Muscle layer of colon (tissue), 2 donors: Measurements from ENCODE around the gene ERF.

Source experiments
- H3K27ac ChIP-seq: one replicate; pipeline ENCODE4 v1.7.0; 2013; ENCODE audit warnings: low read depth, mild to moderate bottlenecking, low read length, moderate library complexity
- H3K27me3 ChIP-seq, 2 donors: one replicate each; pipeline ENCODE4 v1.7.0; 2013; ENCODE audit warnings: low read length in 2 of 2, mild to moderate bottlenecking in 2 of 2; ENCODE audit not compliant: insufficient read depth in 2 of 2, control insufficient read depth in 1 of 2
- H3K36me3 ChIP-seq: one replicate; pipeline ENCODE4 v1.7.0; 2013; ENCODE audit warnings: mild to moderate bottlenecking, low read length; ENCODE audit not compliant: insufficient read depth
- H3K4me1 ChIP-seq: one replicate; pipeline ENCODE4 v1.7.0; 2013; ENCODE audit warnings: mild to moderate bottlenecking, low read length; ENCODE audit not compliant: insufficient read depth
- H3K4me3 ChIP-seq, 2 donors: one replicate each; pipeline ENCODE4 v1.7.0; 2013; ENCODE audit warnings: low read length in 2 of 2, low read depth in 1 of 2, mild to moderate bottlenecking in 1 of 2, moderate library complexity in 1 of 2
- H3K9ac ChIP-seq: one replicate; pipeline ENCODE4 v1.7.0; 2013; ENCODE audit warnings: low read length
- H3K9me3 ChIP-seq: one replicate; pipeline ENCODE4 v1.7.0; 2013; ENCODE audit warnings: mild to moderate bottlenecking, low read length
- donor health status: abdominal sarcoma.
- donor health status: Adenocarcinoma of cecum.

The ERF gene

DNA sequence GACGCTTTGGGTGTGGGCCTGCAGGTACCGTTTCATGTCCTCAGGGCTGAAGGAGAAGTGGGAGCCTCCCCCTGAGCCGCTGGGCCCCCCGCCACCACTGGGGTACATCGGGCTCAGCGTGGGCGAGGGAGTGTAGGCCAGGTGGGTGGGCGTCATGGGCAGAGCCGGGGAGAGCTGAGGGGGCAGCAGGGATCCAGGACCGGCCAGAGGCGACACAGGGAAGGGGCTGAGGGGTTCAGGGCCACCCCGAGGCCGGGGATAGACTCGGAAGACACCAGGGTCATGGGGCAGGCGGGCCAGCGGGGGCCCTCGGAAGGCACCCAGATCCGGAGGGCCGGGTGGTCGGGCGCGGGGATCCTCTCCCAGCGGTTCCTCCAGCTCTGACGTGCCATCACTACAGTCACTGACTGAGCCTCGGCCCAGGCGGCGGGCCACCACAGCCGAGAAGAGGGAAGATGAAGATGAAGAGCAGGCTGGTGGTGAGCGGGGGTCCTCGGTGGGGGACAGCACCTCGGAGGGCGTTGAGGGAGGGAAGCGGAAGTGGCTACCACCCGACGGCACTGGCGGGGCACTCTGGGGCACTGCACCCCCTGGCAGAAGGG is 5.7 kb downstream of the ERF start:
- H3K9ac ChIP-seq: no peak overlapping the region
- H3K4me3 ChIP-seq: no peak overlapping the region
- H3K9me3 ChIP-seq: no peaks in the 10 kb centered on the region
- peaks cover 10% of the 10 kb centered on the region for H3K36me3 ChIP-seq
- H3K4me1 ChIP-seq: peaks cover 53% of the 10 kb centered on the region
- no peak overlapping the region for H3K27ac ChIP-seq
- H3K27me3 ChIP-seq: no peaks in the 10 kb centered on the region

DNA sequence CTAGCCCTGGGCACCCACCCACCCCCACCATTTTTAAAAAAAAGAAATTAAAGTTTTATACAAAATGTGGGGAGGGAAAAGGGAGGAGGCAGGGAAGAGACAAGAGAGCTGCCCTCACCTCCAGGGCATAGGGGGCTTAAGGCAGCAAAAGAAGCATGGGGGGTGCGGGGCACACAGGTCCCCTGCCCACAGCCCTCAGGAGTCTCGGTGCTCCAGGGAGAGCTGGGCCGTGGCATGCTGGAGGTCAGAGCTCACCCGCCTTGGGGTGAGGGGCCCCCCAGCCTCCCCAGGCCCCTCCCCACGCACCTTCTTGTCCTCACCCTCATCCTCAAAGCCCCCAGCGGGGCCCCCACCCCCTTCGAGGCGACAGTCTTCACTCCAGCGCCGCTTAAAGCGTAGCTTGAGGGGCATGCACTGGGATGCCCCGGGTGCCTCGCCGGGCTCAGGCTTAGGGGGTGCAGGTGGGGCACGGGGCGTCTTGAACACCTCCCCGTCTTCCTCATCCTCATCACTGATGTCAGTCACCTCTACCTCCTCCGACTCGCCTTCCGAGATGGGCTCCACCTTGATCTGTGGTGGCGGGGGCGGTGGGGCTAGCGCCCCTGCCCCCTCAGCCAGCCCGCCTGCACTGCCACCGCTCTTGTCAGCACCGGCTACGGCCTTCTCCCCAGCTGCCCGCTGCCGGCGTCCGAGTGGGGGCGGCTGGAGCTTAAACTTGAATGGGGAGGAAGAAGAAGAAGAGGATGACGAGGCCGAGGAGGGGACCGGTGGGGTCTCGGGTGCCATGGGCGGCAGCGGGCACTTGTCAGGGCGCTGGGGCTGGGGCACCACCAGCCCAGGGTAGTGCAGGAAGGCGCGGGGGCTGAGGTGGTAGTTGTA is 6.4 kb downstream of the ERF start:
- peaks cover 53% of the 10 kb centered on the region for H3K4me1 ChIP-seq
- no peak overlapping the region for H3K9ac ChIP-seq
- no peak overlapping the region for H3K4me3 ChIP-seq
- H3K27ac ChIP-seq: no peak overlapping the region
- H3K9me3 ChIP-seq: no peaks in the 10 kb centered on the region
- no peaks in the 10 kb centered on the region for H3K27me3 ChIP-seq
- H3K36me3 ChIP-seq: peaks cover 10% of the 10 kb centered on the region

DNA sequence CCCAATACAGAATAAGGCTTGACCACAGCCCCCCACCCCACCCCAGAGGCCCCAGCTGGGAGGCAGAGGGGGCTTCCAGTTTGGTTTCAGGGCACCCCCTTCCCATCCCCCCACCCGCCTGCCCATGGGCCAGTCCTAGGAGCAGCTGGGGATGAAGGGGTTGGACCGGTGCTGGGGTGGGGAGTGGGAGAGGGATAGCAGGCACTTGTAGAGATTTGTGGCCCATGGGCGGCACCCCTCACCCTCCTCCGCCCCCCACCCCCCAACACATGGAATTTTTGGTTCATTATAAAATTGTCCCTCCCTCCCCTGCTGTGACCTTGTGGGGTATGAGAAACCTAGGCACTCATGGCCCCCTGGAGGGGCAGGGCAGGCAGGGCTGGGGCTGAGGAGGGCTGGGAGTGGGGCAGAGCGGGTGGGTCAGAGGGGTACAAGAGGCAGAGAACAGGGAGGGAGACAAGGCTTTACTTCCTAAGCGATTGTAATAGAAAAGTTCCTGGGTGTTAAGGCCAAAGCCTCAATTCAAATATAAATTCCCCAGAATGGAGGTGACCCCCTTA is 7.2 kb downstream of the ERF start:
- H3K4me1 ChIP-seq: peaks cover 53% of the 10 kb centered on the region
- H3K9ac ChIP-seq: no peak overlapping the region
- no peaks in the 10 kb centered on the region for H3K27me3 ChIP-seq
- H3K9me3 ChIP-seq: no peaks in the 10 kb centered on the region
- no peak overlapping the region for H3K27ac ChIP-seq
- peaks cover 10% of the 10 kb centered on the region for H3K36me3 ChIP-seq
- no peak overlapping the region for H3K4me3 ChIP-seq

DNA sequence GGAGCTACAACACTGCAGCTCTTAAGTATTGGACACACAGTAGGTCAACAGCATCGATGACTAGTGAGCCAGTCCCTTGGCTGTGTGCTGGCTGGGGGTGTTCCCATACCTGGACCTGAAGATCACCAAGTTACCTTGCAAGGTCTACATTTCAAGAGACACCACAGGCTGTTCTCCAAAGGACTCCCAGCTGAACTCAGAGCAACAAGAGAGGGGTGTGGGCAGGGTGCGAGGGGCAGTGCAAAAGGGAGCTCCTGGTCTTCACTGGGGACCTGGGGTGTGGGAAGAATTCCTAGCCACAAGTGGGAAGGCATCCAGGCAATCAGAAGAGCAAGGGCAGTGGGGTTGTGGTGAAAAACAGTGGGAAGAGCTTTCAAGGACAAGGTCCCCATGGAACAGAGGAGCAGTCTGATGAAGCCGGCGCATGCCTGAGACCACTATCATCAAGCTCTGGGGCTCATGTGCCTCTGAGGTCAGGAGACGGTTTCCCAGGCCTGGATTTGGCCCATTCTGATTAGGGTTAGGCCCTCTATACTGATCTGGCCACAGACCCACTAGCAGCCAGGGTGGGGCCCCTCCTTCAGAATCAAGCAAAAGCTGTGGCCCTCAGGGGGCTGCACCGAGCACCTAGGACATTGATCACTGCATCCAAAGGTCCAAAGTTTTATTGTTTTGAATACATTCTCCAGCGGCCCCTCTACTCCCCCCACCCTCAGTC is 7.8 kb downstream of the ERF start:
- peaks cover 47% of the 10 kb centered on the region for H3K4me1 ChIP-seq
- H3K27me3 ChIP-seq: no peaks in the 10 kb centered on the region
- H3K9ac ChIP-seq: no peak overlapping the region
- no peak overlapping the region for H3K27ac ChIP-seq
- peaks cover 10% of the 10 kb centered on the region for H3K36me3 ChIP-seq
- no peak overlapping the region for H3K4me3 ChIP-seq
- no peaks in the 10 kb centered on the region for H3K9me3 ChIP-seq

DNA sequence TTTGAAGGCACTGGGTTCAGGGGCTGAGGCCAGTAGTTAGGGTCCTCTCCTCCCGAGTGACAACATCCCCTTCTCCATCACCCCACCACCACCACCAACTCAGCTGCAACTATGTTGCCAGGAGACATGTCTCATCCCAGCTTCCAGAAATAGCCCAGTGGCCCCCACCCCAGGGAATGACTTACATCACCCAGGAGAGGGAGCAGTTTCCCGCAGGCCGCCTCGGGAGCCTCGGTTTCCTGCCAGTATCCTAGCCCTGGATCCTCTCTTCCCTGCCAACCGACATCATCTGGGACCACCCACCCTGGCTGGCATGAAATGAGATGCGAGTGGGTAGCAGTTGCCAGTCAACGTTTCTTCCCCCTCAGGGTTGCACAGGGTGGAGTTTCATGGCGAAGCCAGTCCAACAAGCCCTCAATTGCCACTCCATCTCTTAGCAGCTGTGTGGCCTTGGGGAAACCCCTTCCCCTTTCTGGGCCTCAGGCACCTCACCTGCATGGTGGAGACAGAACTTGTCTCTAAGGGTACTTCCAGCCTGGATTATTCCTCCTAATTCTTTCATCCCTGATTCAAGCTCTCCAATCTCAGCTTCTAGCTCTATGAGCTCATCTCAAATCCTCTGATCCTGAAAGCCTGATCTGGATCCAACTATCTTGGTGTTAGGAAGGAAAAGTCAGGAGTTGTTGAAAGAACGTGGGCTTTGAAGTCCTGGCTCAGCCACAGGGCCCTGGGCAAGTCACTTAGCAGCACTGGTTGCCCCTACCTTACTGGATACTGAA is 8.6 kb downstream of the ERF start:
- H3K27ac ChIP-seq: peak overlapping the region; percentile 65
- no peaks in the 10 kb centered on the region for H3K27me3 ChIP-seq
- no peaks in the 10 kb centered on the region for H3K9me3 ChIP-seq
- peak overlapping the region in 1 of 2 donors; percentile 11 for H3K4me3 ChIP-seq
- H3K9ac ChIP-seq: no peak overlapping the region
- peaks cover 45% of the 10 kb centered on the region for H3K4me1 ChIP-seq
- H3K36me3 ChIP-seq: peaks cover 10% of the 10 kb centered on the region

DNA sequence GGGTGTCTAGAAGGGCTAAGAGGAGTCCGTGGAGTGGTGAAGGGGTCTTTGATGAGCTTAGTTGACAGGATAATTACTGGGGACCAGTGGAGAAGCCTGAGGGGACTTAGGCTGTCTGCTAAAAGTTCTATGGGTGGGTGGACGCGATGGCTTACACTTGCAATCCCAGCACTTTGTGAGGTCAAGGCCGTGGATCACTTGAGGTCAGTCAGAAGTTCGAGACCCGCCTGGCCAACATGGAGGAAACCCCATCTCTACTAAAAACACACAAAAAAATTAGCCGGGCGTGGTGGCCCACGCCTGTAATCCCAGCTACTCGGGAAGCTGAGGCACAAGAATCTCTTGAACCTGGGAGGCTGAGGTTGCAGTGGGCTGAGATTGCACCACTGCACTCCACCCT is 9.7 kb downstream of the ERF start:
- peak overlapping the region in 1 of 2 donors; percentile 78 for H3K4me3 ChIP-seq
- H3K9ac ChIP-seq: peak overlapping the region; percentile 49
- peak overlapping the region; percentile 81 for H3K27ac ChIP-seq
- H3K9me3 ChIP-seq: no peaks in the 10 kb centered on the region
- no peaks in the 10 kb centered on the region for H3K27me3 ChIP-seq
- peaks cover 11% of the 10 kb centered on the region for H3K36me3 ChIP-seq
- H3K4me1 ChIP-seq: peaks cover 44% of the 10 kb centered on the region

DNA sequence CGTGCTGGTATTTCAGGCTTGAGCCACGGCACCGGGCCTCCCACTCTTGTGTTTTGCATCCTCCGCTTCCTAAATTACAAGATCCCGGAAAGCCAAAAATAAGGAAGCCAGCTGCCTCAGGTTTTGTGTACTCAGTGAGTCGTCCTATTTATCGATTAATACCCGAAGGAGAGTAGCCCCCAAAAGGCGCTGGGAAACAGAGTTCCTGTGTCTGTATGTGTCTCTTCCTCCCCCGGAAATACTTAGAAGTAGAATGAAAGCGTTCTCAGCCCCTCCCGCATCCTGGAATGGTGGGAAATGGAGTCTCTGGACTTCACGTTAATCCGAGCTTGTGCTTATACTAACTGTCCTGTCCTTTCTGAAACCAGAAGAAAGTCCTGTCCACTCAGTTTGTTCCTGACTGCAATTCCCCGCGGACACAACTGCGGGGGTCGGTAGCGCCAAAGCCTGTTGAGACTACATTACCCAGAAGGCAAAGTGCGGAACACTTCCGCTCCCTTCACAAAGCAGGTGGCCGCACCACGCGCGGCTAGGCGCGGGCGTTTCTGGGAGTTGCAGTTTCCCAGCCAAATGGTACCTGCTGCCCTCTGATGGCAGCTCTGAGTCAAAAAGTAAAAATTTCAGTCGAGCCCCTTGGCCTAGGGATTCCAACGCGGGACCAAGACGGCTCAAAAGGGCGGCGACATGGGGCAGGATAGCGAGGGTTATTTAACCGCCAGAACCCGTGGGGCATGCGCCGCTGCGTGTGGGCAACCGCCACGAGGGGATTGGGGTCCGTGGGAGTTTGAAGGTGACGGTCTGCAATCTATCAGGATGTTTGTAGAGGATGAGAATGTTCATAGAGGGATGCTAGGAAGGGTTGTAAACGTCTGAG is 10.3 kb downstream of the ERF start:
- H3K36me3 ChIP-seq: peaks cover 9% of the 10 kb centered on the region
- H3K4me1 ChIP-seq: peaks cover 38% of the 10 kb centered on the region
- H3K4me3 ChIP-seq: peak overlapping the region; percentile 43 to 78
- H3K27ac ChIP-seq: peak overlapping the region; percentile 81
- no peaks in the 10 kb centered on the region for H3K9me3 ChIP-seq
- no peaks in the 10 kb centered on the region for H3K27me3 ChIP-seq
- H3K9ac ChIP-seq: peak overlapping the region; percentile 49

DNA sequence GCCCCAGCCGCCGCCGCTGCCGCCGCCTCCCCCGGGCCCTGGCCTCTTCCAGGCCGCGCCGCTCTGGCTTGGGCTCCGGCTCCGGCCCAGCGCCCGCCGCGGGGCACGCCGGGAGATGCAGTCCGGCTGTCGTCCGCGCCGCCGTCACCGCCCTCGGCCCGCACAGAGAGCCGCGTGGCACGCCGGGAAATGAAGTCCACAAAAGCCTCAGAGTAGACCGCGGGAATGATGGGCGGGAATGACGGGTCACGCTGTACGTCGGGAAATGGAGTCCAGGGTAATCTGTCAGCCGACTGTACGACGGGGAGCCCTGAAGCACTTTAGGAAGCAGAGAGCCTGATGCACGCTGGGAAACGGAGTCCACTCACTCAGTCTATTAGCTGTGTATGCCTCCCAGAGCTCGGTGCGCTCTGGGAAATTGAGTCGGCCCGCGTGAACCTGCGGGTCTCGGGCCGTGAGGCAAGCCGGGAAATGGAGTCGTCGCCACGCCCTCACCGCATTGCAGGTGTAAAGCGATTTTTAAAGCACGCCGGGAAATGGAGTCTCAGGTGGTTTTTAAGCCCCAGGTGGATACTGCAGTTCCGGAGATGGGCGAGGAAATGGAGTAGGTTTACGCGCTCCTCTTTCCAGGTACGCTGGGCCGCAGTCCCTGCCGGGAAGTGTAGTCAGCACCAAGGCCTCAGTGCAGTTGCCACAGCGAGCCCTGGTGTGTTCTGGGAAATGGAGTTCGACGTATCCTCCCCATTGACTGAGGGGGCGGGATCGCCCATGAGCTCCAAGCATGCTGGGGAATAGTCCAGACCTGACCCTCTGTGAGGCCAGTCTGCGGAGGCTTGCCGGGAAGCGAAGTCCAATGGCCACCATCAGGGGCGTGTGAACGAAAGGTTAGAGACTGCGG is 12.2 kb downstream of the ERF start, which contains the start of gene GSK3A:
Gene GSK3A (minus strand): TSS at position 91 of the 898 bp plus-strand sequence. CDS start 137 bp downstream, outside the sequence.
- H3K27ac ChIP-seq: peak within 1 kb of the TSS; percentile 61
- peaks cover 16% of the 10 kb centered on the region for H3K36me3 ChIP-seq
- H3K27me3 ChIP-seq: no peaks in the 10 kb centered on the region
- peak within 1 kb of the TSS; percentile 89 for H3K9ac ChIP-seq
- H3K4me3 ChIP-seq: peak within 1 kb of the TSS; percentile 56 to 78
- H3K4me1 ChIP-seq: peaks cover 36% of the 10 kb centered on the region
- H3K9me3 ChIP-seq: no peaks in the 10 kb centered on the region

DNA sequence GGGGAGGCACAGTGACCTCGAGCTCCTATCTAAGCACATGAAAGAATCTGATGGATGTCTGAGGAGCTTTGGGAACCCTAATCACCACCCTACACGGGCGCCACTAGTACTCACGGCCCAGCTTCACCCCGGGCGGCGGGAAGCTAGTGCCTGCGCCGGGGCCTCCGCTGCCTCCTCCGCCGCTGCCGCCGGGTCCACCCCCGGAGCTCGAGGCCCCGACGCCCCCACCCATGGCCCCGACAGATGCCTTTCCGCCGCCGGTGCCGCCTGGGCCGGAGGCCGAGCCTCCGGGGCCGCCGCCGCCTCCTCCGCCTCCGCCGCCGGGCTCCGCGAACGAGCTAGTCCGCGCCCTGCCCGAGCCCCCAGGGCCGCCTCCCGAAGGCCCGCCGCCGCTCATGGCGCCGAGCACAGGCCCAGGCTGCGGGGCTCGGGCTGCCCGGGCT is 12.8 kb downstream of the ERF start:
- peaks cover 16% of the 10 kb centered on the region for H3K36me3 ChIP-seq
- peaks cover 36% of the 10 kb centered on the region for H3K4me1 ChIP-seq

More for the DNA sequence above, 12.8 kb downstream of the ERF start:
- Histone ChIP-seq H3K27me3 (no peaks in the 10 kb centered on the region), H3K9me3 (no peaks in the 10 kb centered on the region), H3K9ac (peak overlapping the region; percentile 89), H3K27ac (peak overlapping the region; percentile 61), H3K4me3 (peak overlapping the region; percentile 56)
